HepG2 (cell line): ENCODE results near the gene TANC1. TPM values are rescaled to one million over a fixed set of nuclear protein-coding genes. Genes with fewer than 3 reads are reported as not detected.

Experiments
- ATAC-seq: fragments of 200-7000 bp; cut with Tn5 transposase; 3 replicates; pipeline ENCODE4 v1.9.1; 2020; ENCODE audit warnings: mild to moderate bottlenecking, moderate library complexity
- BruUV-seq: library from RNA; stranded (reverse); fragments of 400-500 nt; replicated peaks from 2 replicates; lab custom pipeline; 2021; lab: Mats Ljungman, UMichigan
- CTCF ChIA-PET: fragments of 300-600 bp; formaldehyde crosslinking; extraction: SDS; loops from one replicate; lab custom pipeline; 2021; ENCODE audit warnings: low total read pairs, inconsistent platforms, low intra/inter-chr PET ratio; lab: Yijun Ruan, JAX
- POLR2A ChIA-PET: fragments of 350-600 bp; sonication (Branson Sonifier 250); formaldehyde crosslinking; loops from one replicate; lab custom pipeline; 2020; ENCODE audit warnings: antibody characterized with exemption, inconsistent platforms; lab: Yijun Ruan, JAX
- DNase-seq: peaks from one replicate; pipeline ENCODE4 v3.0.0-alpha.2; 2015; ENCODE audit warnings: low spot score
- FAIRE-seq: peaks from 3 replicates; lab custom pipeline; 2011; peaks lifted over from hg19 to GRCh38; lab: Jason Lieb, UNC
- H2AFZ ChIP-seq: one replicate; pipeline ENCODE4 v1.6.1; 2011; ENCODE audit warnings: low read length, inconsistent platforms
- H3K27ac ChIP-seq: fragments of 300-600 bp; 3 replicates; pipeline ENCODE4 v1.8.0; 2011; ENCODE audit warnings: mixed run types, mild to moderate bottlenecking, mixed read lengths, low read length, inconsistent platforms; ENCODE audit not compliant: insufficient read depth; ENCODE audit errors: extremely low read length
- H3K27me3 ChIP-seq, 2 experiments: fragments of 200-600 bp in 1 of 2; 2 replicates in 1 of 2; 3 replicates in 1 of 2; pipeline versions ENCODE4 v1.6.0 to v1.8.0; 2011; ENCODE audit warnings: low read length in 2 of 2, mild to moderate bottlenecking in 2 of 2, moderate library complexity in 2 of 2, inconsistent platforms in 1 of 2; ENCODE audit not compliant: insufficient read depth in 2 of 2, control insufficient read depth in 1 of 2
- H3K36me3 ChIP-seq, 2 experiments: fragments of 200-600 bp in 1 of 2; replicated peaks in 1 of 2; 2 replicates in 1 of 2; 3 replicates in 1 of 2; pipeline versions ENCODE4 v1.5.1 to v1.8.0; 2011; ENCODE audit warnings: low read length in 2 of 2, inconsistent platforms in 1 of 2; ENCODE audit not compliant: insufficient read depth in 2 of 2, control insufficient read depth in 1 of 2
- H3K4me1 ChIP-seq: 2 replicates; pipeline ENCODE4 v1.5.1; 2012; ENCODE audit warnings: low read length, inconsistent platforms; ENCODE audit not compliant: insufficient read depth
- H3K4me2 ChIP-seq: 2 replicates; pipeline ENCODE4 v1.6.0; 2011; ENCODE audit warnings: low read depth, low read length, inconsistent platforms
- H3K4me3 ChIP-seq, 3 experiments: fragments of 200-600 bp in 1 of 3; sonication (generic), shearing (Covaris generic) in 1 of 3; replicated peaks in 1 of 3; 2 replicates each; pipeline ENCODE4 v1.5.1; 2011 to 2016; ENCODE audit warnings: low read length in 3 of 3, inconsistent platforms in 2 of 3, low read depth in 2 of 3, mild to moderate bottlenecking in 2 of 3, control low read depth in 1 of 3, mixed read lengths in 1 of 3; ENCODE audit not compliant: insufficient read depth in 1 of 3
- H3K79me2 ChIP-seq: one replicate; pipeline ENCODE4 v1.6.1; 2011; ENCODE audit warnings: low read length, inconsistent platforms; ENCODE audit not compliant: insufficient read depth
- H3K9ac ChIP-seq: 2 replicates; pipeline ENCODE4 v1.6.0; 2011; ENCODE audit warnings: mild to moderate bottlenecking, low read depth, low read length, inconsistent platforms; ENCODE audit not compliant: insufficient read depth
- H3K9me3 ChIP-seq: 2 replicates; pipeline ENCODE4 v1.5.1; 2012; ENCODE audit warnings: mild to moderate bottlenecking, low read length
- H4K20me1 ChIP-seq: 2 replicates; pipeline ENCODE4 v1.6.0; 2011; ENCODE audit warnings: inconsistent platforms, mild to moderate bottlenecking, low read length, moderate library complexity; ENCODE audit not compliant: insufficient read depth
- ATM ChIP-seq: fragments of 450-650 bp; IDR thresholded peaks from 2 replicates; pipeline ENCODE4 v1.7.1; 2017; ENCODE audit warnings: mild to moderate bottlenecking, borderline replicate concordance
- CBFB ChIP-seq: sonication (generic); formaldehyde crosslinking; IDR thresholded peaks from 2 replicates; pipeline ENCODE4 v1.4.0; 2020; ENCODE audit warnings: missing genetic modification reagents
- GMEB1 ChIP-seq: sonication (generic); formaldehyde crosslinking; IDR thresholded peaks from 2 replicates; pipeline ENCODE4 v1.5.1; 2020; ENCODE audit warnings: missing genetic modification reagents, mild to moderate bottlenecking, borderline replicate concordance
- HNF4G ChIP-seq, 2 experiments: sonication (generic) in 1 of 2; formaldehyde crosslinking in 1 of 2; IDR thresholded peaks; 2 replicates each; pipeline versions ENCODE4 v1.4.0 to v1.6.1; 2011 to 2020; ENCODE audit warnings: borderline replicate concordance in 2 of 2, low read depth in 2 of 2, mild to moderate bottlenecking in 2 of 2, low read length in 1 of 2, missing genetic modification reagents in 1 of 2, moderate library complexity in 1 of 2
- HOXA9 ChIP-seq: sonication (generic); formaldehyde crosslinking; IDR thresholded peaks from 2 replicates; pipeline ENCODE4 v1.8.1; 2022; ENCODE audit warnings: missing genetic modification reagents, mild to moderate bottlenecking, moderate library complexity, borderline replicate concordance
- MXD1 ChIP-seq: sonication (generic); formaldehyde crosslinking; IDR thresholded peaks from 2 replicates; pipeline ENCODE4 v1.4.0; 2020; ENCODE audit warnings: mild to moderate bottlenecking, missing genetic modification reagents
- NR2F6 ChIP-seq, 2 experiments: IDR thresholded peaks; 2 replicates each; pipeline ENCODE4 v1.6.1; 2016; ENCODE audit warnings: antibody characterized with exemption in 1 of 2, mild to moderate bottlenecking in 1 of 2
- TEAD3 ChIP-seq: optimal IDR thresholded peaks from 2 replicates; pipeline ENCODE3; 2016; ENCODE audit warnings: borderline replicate concordance
- ZBTB39 ChIP-seq: sonication (generic); formaldehyde crosslinking; IDR thresholded peaks from 2 replicates; pipeline ENCODE4 v1.5.0; 2020; ENCODE audit warnings: missing genetic modification reagents
- ZNF460 ChIP-seq: sonication (generic); formaldehyde crosslinking; IDR thresholded peaks from 2 replicates; pipeline ENCODE4 v1.5.1; 2020; ENCODE audit warnings: missing genetic modification reagents, mild to moderate bottlenecking, borderline replicate concordance
- ZNF562 ChIP-seq: sonication (generic); formaldehyde crosslinking; IDR thresholded peaks from 2 replicates; pipeline ENCODE4 v1.8.0; 2022; ENCODE audit warnings: missing genetic modification reagents, borderline replicate concordance
- ZNF713 ChIP-seq: sonication (generic); formaldehyde crosslinking; IDR thresholded peaks from 2 replicates; pipeline ENCODE4 v1.4.0; 2020; ENCODE audit warnings: mild to moderate bottlenecking, missing genetic modification reagents
- ZNF777 ChIP-seq: sonication (generic); formaldehyde crosslinking; IDR thresholded peaks from 2 replicates; pipeline ENCODE4 v1.4.0; 2020; ENCODE audit warnings: missing genetic modification reagents
- ZNF816 ChIP-seq: sonication (generic); formaldehyde crosslinking; IDR thresholded peaks from 2 replicates; pipeline ENCODE4 v1.8.0; 2022; ENCODE audit warnings: missing genetic modification reagents, mild to moderate bottlenecking, borderline replicate concordance
- whole genome bisulfite sequencing: methylation state at CpG from one replicate; pipeline ENCODE4 v1.1.6; 2017; ENCODE audit warnings: low lambda C conversion rate; 5-methylcytosine and 5-hydroxymethylcytosine counted together
- in situ Hi-C: cut with HindIII; loops from 2 replicates; pipeline ENCODE4 v1.10.0; 2017; ENCODE audit warnings: low pct_unique_long_range_greater_than_20kb; ENCODE audit not compliant: extremely low pct_ligation_motif_present
- intact Hi-C: fragments of 100-400 bp; cut with micrococcal nuclease; formaldehyde crosslinking; loops from one replicate; pipeline ENCODE4 v1.10.0; 2022; ENCODE audit not compliant: unreplicated experiment
- polyA plus RNA-seq, 8 experiments: library from polyadenylated mRNA; depleted of rRNA in 3 of 8; stranded (reverse) in 7 of 8; unstranded in 1 of 8; fragments of >200 nt; fragmentation: Illumina TruSeq in 4 of 8; extraction: Trizol in 4 of 8; gene quantifications; 2 replicates each; pipeline versions ENCODE4 v1.2.1 to v1.2.3, GENCODE V29; 2011 to 2016; ENCODE audit warnings: low read depth in 4 of 8, missing spikeins in 1 of 8, mixed read lengths in 1 of 8; ENCODE audit not compliant: insufficient read depth in 1 of 8
- total RNA-seq, 5 experiments: library from RNA; depleted of rRNA; stranded (reverse); fragments of >200 nt; fragmentation: Illumina TruSeq; extraction: Trizol; gene quantifications; 2 replicates each; pipeline ENCODE4 v1.2.3, GENCODE V29; 2016; ENCODE audit warnings: low read depth in 1 of 5

The TANC1 gene
- total and polyA plus RNA-seq, 2 of the 13 experiments (the other 11 are each of a cell fraction or from before 2014, with no cell fraction given), result 2.3 to 5.6 TPM

- Histone ChIP-seq H3K4me3 (no peak overlapping the region), H3K27me3 (no peaks in the 10 kb centered on the region), H3K9ac (no peak overlapping the region), H3K79me2 (no peaks in the 10 kb centered on the region), H3K27ac (no peak overlapping the region), H3K4me2 (no peak overlapping the region), H3K36me3 (no peaks in the 10 kb centered on the region), H3K9me3 (no peaks in the 10 kb centered on the region), H3K4me1 (peaks cover 22% of the 10 kb centered on the region), H2AFZ (no peak overlapping the region)
- intact Hi-C loops (no loop called here), in situ Hi-C loops (no loop called here)
- no peak for FAIRE-seq
- POLR2A ChIA-PET, result no interaction called here
- BruUV-seq, result no TSS peak
- no peak for ATAC-seq
- 81% methylated on average over 2 of the region's 2 CpGs for WGBS
- CTCF ChIA-PET, result no interaction called here
- TF ChIP-seq ZNF816 (CRISPR knock-in tag) (no peak), ZNF460 (CRISPR knock-in tag) (no peak), HOXA9 (CRISPR knock-in tag) (no peak), TEAD3 (CRISPR knock-in tag) (no peak), NR2F6 (IDR thresholded peaks at IDR 0.05) (no peak), NR2F6 (CRISPR knock-in tag; IDR thresholded peaks at IDR 0.05) (no peak), ZBTB39 (CRISPR knock-in tag) (no peak), MXD1 (no peak), HNF4G (IDR thresholded peaks at IDR 0.05; ENCODE audit: borderline replicate concordance, low read depth, low read length) (no peak), HNF4G (CRISPR knock-in tag; IDR thresholded peaks at IDR 0.05; ENCODE audit: borderline replicate concordance, low read depth) (no peak), ZNF562 (CRISPR knock-in tag) (no peak), CBFB (CRISPR knock-in tag) (no peak), ZNF713 (CRISPR knock-in tag) (no peak), ATM (no peak), GMEB1 (CRISPR knock-in tag) (no peak), ZNF777 (no peak)
- TF ChIP-seq, all 625 proteins: peak for 0
- DNase-seq, result no peak
- no peaks in the 10 kb centered on the region for H4K20me1 ChIP-seq
Measured at GRCh38 chr2:159071190-159071915, 102.9 kb downstream of the TANC1 start.
